ENCODE measurements around the gene SLC7A8.

GRCh38 chr14:23115918-23116317 is 67.5 kb downstream of the SLC7A8 start:
- TF ChIP-seq CTCF (IDR thresholded peaks at IDR 0.05) (no peak), EZH2 (IDR thresholded peaks at IDR 0.05) (no peak), EZH2phosphoT487 (IDR thresholded peaks at IDR 0.05) (no peak)

Measured in neural progenitor cell (in vitro differentiated cells).